HG02571 (cell line): ENCODE results near the gene FAM151A.

ENCODE experiments used
- ATAC-seq: cut with Tn5 transposase; IDR thresholded peaks from one replicate; pipeline ENCODE4 v1.9.1; 2021; ENCODE audit warnings: mild to moderate bottlenecking, moderate library complexity; ENCODE audit not compliant: unreplicated experiment

The FAM151A gene

GRCh38 chr1:54623216-54624007 lies at the start of gene FAM151A:
FAM151A (minus strand) TSS chr1:54623525; CDS start chr1:54623395, 130 bp downstream.
- ATAC-seq = no peak

DNA sequence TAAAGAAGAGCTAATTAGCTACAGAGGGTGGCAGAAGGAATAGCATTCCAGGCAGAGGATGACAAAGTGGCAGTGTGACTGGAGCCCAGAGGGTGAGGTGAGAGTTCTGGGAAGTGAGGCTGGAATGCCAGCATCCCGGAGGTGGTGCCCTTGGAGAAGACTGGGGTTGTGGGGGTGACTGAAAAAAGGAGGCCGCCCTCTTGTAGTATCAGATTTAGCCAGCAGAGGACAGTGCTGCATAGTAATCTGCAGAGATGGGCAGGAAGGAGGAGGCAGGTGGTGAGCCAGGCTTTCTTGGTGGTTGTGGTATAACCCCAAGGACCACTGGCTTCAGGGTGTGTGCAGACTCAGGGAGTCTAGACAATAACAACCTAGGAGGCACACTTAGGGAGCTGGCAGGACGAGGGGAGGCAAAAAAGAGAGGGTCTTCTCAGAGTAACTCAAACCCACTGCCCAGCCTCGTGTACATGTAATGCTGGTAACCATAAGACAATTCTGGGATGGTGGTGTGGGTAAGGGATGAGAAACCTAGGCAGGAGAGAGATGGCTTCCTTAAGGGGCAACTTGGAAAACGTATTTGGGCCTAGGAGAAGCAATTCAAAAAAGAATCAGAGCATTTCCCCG lies 48.8 kb upstream of the FAM151A start:
- ATAC-seq = no peak

DNA sequence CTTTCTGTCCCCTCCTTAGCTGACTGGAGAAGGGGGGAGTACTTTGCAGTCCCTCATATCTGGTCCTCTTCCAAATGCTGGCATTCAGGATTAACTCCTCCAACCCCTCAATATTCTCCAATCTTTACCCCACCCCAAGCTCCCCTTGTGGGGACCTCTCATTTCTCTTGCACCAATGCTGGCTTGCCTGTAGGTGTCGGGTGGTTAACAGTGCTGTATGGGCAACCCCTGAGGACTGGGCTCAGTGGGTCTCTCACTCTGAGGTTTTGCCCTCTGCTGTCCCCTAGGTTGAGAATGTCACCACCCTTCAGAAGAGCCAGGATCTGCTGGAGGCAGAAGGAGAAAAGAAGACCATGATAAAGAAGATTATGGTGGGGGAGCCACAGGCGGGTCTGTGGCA lies 45.2 kb upstream of the FAM151A start:
- ATAC-seq = no peak

- no peak for ATAC-seq
Measured at GRCh38 chr1:54667797-54668196, 44.5 kb upstream of the FAM151A start.

DNA sequence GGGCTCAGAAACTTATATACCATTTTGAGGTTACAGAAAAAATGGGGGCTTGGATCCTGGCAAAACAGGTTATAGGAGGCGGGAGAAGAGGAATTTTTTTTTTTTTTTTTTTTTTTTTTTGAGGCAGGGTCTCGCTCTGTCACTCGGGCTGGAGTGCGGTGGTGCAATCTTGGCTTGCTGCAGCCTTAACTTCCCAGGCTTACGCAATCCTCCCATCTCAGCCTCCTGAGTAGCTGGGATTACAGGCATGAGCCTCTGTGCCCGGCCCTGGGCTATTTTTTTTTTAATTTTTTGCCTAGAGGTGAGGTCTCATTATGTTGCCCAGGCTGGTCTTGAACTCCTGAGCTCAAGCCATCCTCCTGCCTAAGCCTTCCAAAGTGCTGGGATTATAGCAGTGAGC lies 43.0 kb upstream of the FAM151A start:
- ATAC-seq = no peak

DNA sequence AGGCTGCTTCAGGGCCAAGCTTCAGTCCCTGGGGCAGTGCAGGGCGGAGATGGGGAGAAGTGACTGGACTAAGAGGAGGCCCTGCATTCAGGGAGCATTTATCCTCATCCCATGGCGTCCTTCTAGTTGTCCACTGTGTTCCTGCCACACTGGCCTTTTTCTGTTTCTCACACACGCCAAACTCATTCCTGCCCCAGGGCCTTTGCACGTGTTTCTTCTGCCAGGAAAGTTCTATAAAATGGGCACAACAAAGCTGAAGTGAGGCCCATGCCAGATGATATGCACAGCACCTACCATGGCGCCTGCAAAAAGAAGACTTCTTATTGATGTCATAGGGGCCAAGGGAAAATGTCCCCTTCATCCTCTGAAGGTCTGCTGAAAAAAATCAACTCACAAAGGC lies 42.5 kb upstream of the FAM151A start:
- no peak for ATAC-seq

- no peak for ATAC-seq
Measured at GRCh38 chr1:54664364-54664763, 41.0 kb upstream of the FAM151A start.

- no peak for ATAC-seq
Measured at GRCh38 chr1:54663725-54664124, 40.4 kb upstream of the FAM151A start.

DNA sequence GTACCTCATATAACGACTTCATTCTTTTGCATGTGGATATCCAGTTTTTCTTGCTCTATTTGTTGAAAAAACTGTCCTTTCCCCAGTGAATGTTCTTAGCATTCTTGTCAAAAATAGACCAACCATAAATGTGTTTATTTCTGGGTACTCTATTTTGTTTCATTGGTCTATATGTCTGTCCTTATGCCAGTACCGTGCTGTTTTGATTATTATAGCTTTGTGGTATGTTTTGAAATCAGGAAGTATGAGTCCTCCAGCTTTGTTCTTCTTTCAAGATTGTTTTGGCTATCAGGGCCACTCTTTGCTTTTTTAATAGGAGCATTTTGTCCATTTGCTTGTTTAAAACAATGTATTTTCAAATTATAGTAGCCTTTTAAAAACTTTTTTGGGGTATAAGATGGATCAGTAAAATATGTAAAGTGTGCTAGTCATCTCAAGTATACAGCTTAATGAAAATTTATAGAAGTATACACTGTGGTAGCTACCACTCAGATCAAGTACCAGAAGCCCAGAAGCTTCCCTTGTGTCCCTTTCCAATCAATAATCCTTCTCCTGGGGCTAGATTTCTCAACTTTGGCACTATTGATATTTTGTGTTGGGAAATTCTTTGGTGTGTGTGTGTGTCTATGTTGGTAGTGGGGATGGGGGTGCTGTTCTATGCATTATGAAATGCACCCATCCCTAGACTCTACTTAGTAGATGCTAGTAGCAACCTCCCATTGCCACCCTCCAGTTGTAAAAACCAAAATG lies 35.0 kb upstream of the FAM151A start:
- no peak for ATAC-seq

- ATAC-seq = no peak
Measured at GRCh38 chr1:54653036-54653435, 29.7 kb upstream of the FAM151A start.

DNA sequence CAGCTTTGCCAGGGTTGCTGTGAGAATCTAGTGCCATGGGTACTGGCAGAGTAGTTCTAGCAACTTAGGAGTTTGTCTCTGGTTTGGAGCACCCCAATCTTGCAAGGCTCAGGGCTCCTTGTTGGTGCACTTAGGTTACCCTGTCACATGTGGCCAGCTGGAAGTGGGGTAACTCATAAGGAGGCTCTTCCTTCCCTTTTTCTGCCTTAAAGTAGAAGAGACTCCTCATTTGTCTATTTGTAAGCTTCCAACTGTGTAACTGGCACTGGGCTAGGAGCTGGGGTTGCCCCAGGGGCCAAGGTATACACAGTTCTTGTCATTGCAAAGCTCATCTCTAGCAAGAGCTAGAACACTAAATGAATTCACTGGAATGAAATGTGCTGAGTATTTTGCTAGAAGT lies 28.8 kb upstream of the FAM151A start:
- ATAC-seq = no peak

- no peak for ATAC-seq
Measured at GRCh38 chr1:54651608-54652007, 28.3 kb upstream of the FAM151A start.

DNA sequence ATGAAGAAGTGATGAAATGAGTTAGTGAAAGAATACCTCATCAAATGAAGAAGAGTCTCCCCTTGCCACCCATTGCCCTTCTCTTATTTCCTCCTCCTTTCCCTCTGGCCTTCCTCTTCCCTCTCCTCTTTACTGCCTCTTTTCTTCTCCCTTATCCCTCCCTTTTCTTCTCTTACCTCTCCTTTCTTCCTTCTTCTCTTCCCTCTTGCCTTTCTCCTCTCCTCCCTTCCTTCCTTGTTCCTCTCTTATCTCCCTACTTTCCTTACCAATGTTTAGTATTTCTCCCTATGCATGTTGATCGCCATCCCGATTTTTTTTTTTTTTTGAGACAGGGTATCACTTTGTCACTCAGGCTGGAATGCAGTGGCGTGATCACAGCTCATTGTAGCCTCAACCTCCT lies 27.1 kb upstream of the FAM151A start:
- ATAC-seq = no peak

DNA sequence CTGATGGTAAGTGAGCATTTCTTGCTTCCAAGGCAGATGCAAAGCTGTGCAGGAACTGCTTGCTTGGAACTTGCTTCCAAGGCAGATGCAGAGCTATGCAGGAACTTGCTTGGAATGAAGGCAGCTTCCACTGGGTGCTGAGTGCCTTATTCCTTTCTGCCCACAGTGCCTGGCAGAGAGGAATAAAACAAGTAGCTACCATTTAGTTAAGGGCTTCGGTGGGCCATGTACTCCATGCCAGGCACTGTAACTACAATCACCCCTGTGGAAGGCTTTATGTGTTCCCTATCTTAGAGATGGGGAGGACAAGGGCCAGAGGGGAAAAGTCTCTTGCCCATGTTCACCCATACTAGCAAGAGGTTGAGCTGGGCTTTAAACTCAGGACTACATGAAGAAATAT lies 26.6 kb upstream of the FAM151A start:
- no peak for ATAC-seq

- ATAC-seq = no peak
Measured at GRCh38 chr1:54649130-54649898, 26.0 kb upstream of the FAM151A start.

DNA sequence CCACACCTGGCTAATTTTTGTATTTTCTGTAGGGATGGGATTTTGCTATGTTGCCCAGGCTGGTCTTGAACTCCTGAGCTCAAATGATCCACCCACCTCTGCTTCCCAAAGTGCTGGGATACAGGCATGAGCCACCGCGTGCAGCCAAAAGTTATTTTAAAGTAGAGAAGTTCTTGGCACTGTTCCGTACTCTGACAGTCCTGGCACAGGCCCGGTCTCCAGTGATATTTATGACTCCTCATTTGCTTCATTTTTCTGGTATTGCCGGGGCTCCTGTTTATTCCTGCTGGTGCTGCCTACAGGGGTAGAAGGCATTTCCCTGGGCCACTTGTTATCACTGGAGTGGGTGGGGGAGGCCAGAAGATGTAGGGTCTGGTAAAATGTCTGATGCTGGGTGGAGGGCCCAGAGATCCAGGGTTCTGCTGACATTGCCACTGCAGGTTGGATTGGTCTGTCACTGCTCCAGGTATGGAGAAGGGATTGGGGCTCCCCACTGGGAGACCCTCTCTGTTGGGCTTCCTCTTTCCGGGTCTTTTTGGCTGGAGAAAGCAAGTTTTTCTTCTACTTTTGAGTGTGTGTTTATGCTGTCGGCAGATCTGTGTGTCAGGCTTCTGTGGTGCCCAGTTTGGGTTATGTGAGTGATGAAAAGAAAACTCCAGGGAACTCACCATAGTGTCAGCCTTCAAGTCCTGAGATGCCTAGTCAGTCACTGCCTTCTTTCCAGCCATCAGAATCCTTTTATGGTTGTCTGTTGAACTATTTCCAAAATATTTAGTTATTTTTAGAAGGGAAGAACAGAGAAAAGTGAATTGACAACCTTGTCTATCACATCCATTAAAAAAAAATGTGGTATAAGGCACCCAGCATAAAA lies 22.7 kb upstream of the FAM151A start:
- ATAC-seq = no peak

- no peak for ATAC-seq
Measured at GRCh38 chr1:54643736-54644135, 20.4 kb upstream of the FAM151A start.

GRCh38 chr1:54640863-54641836 lies 17.8 kb upstream of the FAM151A start, which contains the start of gene MROH7:
MROH7 (plus strand) TSS chr1:54641786; CDS start chr1:54652927, 11,141 bp downstream.
- ATAC-seq = no peak

GRCh38 chr1:54640361-54640760 lies 17.0 kb upstream of the FAM151A start:
- no peak for ATAC-seq
